Activated CD8-positive, alpha-beta T cell treated with anti-CD3 and anti-CD28 coated beads for 36 hours (primary cell): ENCODE measurements around the gene TOR4A. TPM values are rescaled to one million over a fixed set of nuclear protein-coding genes. Genes with fewer than 3 reads are reported as not detected.

Source experiments
- ATAC-seq: fragments of 200-7000 bp; cut with Tn5 transposase; one replicate; pipeline ENCODE4 v1.10.0; 2021; ENCODE audit warnings: mild to moderate bottlenecking, moderate library complexity
- CTCF ChIA-PET: fragments of 350-600 bp; sonication (Branson Sonifier 250); formaldehyde crosslinking; loops from one replicate; lab custom pipeline; 2021; ENCODE audit warnings: antibody characterized with exemption; lab: Charles Lee
- POLR2A ChIA-PET: fragments of 350-600 bp; sonication (Branson Sonifier 250); formaldehyde crosslinking; loops from one replicate; lab custom pipeline; 2021; ENCODE audit warnings: antibody characterized with exemption; lab: Charles Lee
- DNase-seq: peaks from one replicate; pipeline ENCODE4 v3.0.0-alpha.2; 2020
- H3K27ac Mint-ChIP-seq: one replicate; pipeline ENCODE4 v1.8.0; 2021; ENCODE audit warnings: mild to moderate bottlenecking, mixed read lengths
- H3K27me3 Mint-ChIP-seq: one replicate; pipeline ENCODE4 v1.8.0; 2021; ENCODE audit warnings: mixed read lengths
- H3K36me3 Mint-ChIP-seq: one replicate; pipeline ENCODE4 v1.8.0; 2021; ENCODE audit warnings: low read depth, mixed read lengths
- H3K4me1 Mint-ChIP-seq: one replicate; pipeline ENCODE4 v1.8.0; 2021; ENCODE audit warnings: low read depth, mixed read lengths
- H3K4me3 Mint-ChIP-seq: one replicate; pipeline ENCODE4 v1.8.0; 2021; ENCODE audit warnings: mild to moderate bottlenecking, moderate library complexity, mixed read lengths
- H3K9me3 Mint-ChIP-seq: one replicate; pipeline ENCODE4 v1.8.0; 2021; ENCODE audit warnings: mixed read lengths
- intact Hi-C: fragments of 100-400 bp; cut with micrococcal nuclease; formaldehyde crosslinking; loops from one replicate; pipeline ENCODE4 v1.10.0; 2022
- total RNA-seq, 2 experiments: library from RNA; stranded (reverse); gene quantifications; one replicate each; pipeline ENCODE4 v1.2.3, GENCODE V29; 2021
- TF ChIP-seq, protein P1 (sequence below): fragments of 200-600 bp; IDR thresholded peaks from one replicate; pipeline ENCODE4 v1.8.0; 2022; ENCODE audit warnings: antibody characterized with exemption, mild to moderate bottlenecking

TOR4A gene
- total RNA-seq, 2 experiments from 2014 or later = 2.9 to 3.0 TPM

DNA sequence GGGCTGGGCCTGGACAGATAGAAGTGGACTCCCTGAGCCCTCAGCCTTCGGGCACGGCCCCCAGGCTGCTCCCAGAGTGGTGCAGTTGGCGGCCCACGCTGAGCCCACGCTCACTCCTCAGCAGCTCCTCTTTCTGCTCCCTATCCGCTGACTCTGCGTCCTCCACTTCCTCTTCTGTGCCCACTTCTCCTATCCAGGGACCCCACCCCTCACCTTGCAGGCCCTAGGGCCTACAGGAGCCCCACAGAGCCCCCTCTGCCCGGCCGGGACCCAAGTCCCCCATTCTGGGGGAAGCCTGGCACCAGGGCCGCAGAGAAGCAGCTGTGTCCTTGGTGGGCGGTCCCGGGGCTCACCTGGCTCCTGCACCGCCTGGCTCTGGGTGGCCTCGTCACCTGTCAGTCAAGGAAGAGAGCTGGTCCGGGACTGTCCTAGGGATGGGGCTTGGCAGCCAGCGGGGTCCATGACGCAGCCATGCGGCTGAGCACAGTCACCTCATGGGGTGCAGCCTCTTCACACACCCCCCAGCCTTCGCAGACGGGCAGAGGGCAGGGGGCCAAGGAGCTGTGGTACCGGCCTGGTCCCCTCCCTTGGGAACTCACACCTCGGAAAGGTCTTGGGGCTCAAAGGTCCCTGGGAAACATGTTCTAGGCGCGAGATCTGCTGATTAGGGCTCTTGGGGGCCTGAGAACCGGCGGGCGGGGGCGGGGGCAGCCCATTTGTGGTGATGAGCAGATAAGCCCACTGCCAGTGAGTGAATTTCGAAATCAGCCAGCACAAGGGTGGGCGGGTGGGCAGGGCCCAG lies 29.9 kb downstream of the TOR4A start:
- Mint-ChIP-seq H3K9me3 (no peaks in the 10 kb centered on the region), H3K27me3 (no peaks in the 10 kb centered on the region), H3K27ac (no peak overlapping the region), H3K36me3 (no peaks in the 10 kb centered on the region), H3K4me1 (peaks cover 12% of the 10 kb centered on the region), H3K4me3 (no peak overlapping the region)
- no peak for ATAC-seq
- intact Hi-C loops = loop anchor here (10.0 kb wide), 1 partner anchor 217 kb away; no protein-coding TSS in a partner anchor
- POLR2A ChIA-PET = interaction anchor here (1.0 to 1.6 kb wide), 2 partner anchors 13 to 115 kb away, joined by 3 read pairs; partner anchors contain the start of gene EXD3
- no peak for DNase-seq
- TF ChIP-seq, protein P1, sequence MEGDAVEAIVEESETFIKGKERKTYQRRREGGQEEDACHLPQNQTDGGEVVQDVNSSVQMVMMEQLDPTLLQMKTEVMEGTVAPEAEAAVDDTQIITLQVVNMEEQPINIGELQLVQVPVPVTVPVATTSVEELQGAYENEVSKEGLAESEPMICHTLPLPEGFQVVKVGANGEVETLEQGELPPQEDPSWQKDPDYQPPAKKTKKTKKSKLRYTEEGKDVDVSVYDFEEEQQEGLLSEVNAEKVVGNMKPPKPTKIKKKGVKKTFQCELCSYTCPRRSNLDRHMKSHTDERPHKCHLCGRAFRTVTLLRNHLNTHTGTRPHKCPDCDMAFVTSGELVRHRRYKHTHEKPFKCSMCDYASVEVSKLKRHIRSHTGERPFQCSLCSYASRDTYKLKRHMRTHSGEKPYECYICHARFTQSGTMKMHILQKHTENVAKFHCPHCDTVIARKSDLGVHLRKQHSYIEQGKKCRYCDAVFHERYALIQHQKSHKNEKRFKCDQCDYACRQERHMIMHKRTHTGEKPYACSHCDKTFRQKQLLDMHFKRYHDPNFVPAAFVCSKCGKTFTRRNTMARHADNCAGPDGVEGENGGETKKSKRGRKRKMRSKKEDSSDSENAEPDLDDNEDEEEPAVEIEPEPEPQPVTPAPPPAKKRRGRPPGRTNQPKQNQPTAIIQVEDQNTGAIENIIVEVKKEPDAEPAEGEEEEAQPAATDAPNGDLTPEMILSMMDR = no peak
- CTCF ChIA-PET = interaction anchor here (0.7 kb wide), 1 partner anchor 9 kb away, joined by 3 read pairs; no protein-coding TSS in a partner anchor

DNA sequence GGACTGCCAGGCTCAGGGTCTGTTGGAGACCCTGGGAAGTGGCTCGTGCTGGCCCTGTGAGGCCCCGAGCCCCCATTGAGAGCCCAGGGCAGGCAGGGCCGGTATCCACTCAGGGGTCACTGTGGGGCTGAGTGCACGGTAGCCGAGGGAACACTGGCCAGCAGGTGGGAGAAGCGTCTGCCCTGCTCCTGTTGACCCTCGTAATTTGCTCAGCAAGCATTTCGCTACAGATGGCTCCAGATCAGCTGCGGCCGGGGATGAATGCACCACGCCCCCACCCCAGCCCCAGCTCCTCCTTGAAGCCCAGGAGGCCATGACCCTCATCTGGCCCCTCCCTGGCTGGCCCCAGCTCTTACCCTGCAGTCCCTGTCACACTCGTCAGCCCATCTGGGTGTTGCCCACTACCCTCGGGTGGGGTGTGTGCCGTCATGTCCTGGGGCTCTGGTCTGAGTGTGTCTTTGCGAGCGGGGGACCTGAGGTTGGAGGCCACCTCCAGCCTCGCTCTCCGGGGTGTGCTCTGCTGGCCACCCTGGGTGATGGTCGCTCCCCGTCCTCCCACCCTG lies 30.6 kb downstream of the TOR4A start:
- no peak for ATAC-seq
- no peak overlapping the region for H3K27ac Mint-ChIP-seq
- DNase-seq = no peak
- TF ChIP-seq, protein P1 = no peak
- no peaks in the 10 kb centered on the region for H3K36me3 Mint-ChIP-seq
- POLR2A ChIA-PET = interaction anchor here (1.6 kb wide), 1 partner anchor 114 kb away, joined by 3 read pairs; the partner anchor contains the start of gene EXD3
- peaks cover 12% of the 10 kb centered on the region for H3K4me1 Mint-ChIP-seq
- intact Hi-C loops = loop anchor here (10.0 kb wide), 1 partner anchor 217 kb away; no protein-coding TSS in a partner anchor
- H3K27me3 Mint-ChIP-seq = no peaks in the 10 kb centered on the region
- no peaks in the 10 kb centered on the region for H3K9me3 Mint-ChIP-seq
- no peak overlapping the region for H3K4me3 Mint-ChIP-seq
- CTCF ChIA-PET = interaction anchor here (0.7 kb wide), 1 partner anchor 9 kb away, joined by 3 read pairs; no protein-coding TSS in a partner anchor

DNA sequence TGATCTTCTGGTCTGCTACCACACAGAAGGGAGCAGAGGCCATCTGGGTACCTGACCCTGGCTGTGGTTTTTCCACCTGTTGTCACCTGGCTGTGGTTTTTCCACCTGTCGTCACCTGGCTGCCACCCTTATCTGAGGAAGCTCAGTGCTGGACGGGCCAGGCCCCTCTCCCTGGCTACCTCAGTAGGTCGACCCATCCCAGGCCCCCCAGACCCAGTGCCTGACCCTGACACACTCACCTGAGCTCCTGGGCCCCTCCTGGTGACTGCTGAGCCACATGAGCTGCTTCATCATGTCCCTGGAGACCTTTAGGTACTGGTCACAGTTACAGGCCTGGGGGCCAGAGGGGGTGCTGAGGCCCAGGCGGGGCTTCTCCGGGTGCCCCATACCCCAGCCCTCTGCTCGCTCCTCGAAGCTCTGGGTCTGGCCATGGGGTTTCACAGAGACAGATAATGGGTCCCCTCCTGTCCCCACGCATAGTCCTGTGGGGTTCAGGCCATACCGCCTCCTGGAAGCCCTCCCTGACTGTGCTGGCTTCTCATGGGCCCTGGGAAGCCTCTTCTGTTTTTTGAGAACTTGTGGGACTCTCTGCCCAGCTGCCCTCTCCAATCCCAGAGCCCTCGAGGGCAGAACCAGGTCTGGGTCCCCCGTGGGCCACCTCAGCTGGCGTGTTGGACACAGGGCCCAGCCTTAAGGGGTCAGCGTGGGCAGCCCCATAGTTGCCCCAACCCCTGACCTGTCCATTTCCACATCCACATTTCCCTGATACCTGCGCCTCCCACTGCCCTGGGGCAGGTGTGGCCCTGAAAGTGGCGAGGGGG lies 32.1 kb downstream of the TOR4A start:
- Mint-ChIP-seq H3K27me3 (no peaks in the 10 kb centered on the region), H3K36me3 (no peaks in the 10 kb centered on the region), H3K4me1 (peaks cover 12% of the 10 kb centered on the region), H3K4me3 (no peak overlapping the region), H3K9me3 (no peaks in the 10 kb centered on the region), H3K27ac (no peak overlapping the region)
- TF ChIP-seq, protein P1 = no peak
- intact Hi-C loops = loop anchor here (10.0 kb wide), 1 partner anchor 215 kb away; no protein-coding TSS in a partner anchor
- ATAC-seq = no peak
- ChIA-PET POLR2A (no interaction called here), CTCF (no interaction called here)
- no peak for DNase-seq

GRCh38 chr9:137310189-137311052 lies 32.9 kb downstream of the TOR4A start:
- no peak for DNase-seq
- ChIA-PET CTCF (no interaction called here), POLR2A (no interaction called here)
- H3K9me3 Mint-ChIP-seq = no peaks in the 10 kb centered on the region
- no peaks in the 10 kb centered on the region for H3K36me3 Mint-ChIP-seq
- ATAC-seq = no peak
- H3K4me3 Mint-ChIP-seq = no peak overlapping the region
- H3K27me3 Mint-ChIP-seq = no peaks in the 10 kb centered on the region
- H3K27ac Mint-ChIP-seq = no peak overlapping the region
- intact Hi-C loops = no loop called here
- TF ChIP-seq, protein P1 = no peak
- peaks cover 8% of the 10 kb centered on the region for H3K4me1 Mint-ChIP-seq
